AG04450 (cell line): ENCODE results near the gene C1orf53. TPM values are rescaled to one million over a fixed set of nuclear protein-coding genes. Genes with fewer than 3 reads are reported as not detected.
"Not testable (repeated sequence)": the region's sequence is repeated elsewhere in the genome, so short reads cannot be mapped to it uniquely, and the experiment has no call there.

Experiments used
- CTCF ChIA-PET: fragments of 300-600, 350-600 bp; formaldehyde crosslinking; extraction: SDS; loops from one replicate; lab custom pipeline; 2022; ENCODE audit warnings: antibody characterized with exemption, inconsistent platforms; lab: Charles Lee
- POLR2A ChIA-PET: fragments of 350-600 bp; formaldehyde crosslinking; extraction: SDS; loops from one replicate; lab custom pipeline; 2021; ENCODE audit warnings: antibody characterized with exemption, inconsistent platforms; lab: Yijun Ruan, JAX
- DNase-seq: peaks from one replicate; pipeline ENCODE4 v3.0.0-alpha.2; 2011; ENCODE audit warnings: low read depth, low spot score
- H3K27ac ChIP-seq: one replicate; pipeline ENCODE4 v1.5.1; 2012; ENCODE audit warnings: low read depth, low read length, control low read depth
- H3K27me3 ChIP-seq: one replicate; pipeline ENCODE4 v1.6.0; 2012; ENCODE audit warnings: low read length; ENCODE audit not compliant: control insufficient read depth, insufficient read depth
- H3K4me3 ChIP-seq: 2 replicates; pipeline ENCODE4 v1.5.1; 2011; ENCODE audit warnings: mild to moderate bottlenecking, low read depth, low read length, control low read depth
- H3K9me3 ChIP-seq: 2 replicates; pipeline ENCODE4 v1.5.1; 2012; ENCODE audit warnings: low read length; ENCODE audit not compliant: control insufficient read depth, insufficient read depth
- polyA plus RNA-seq: library from polyadenylated mRNA; depleted of rRNA; stranded (reverse); fragments of >200 nt; gene quantifications from 2 replicates; pipeline ENCODE4 v1.2.3, GENCODE V29; 2011
- TF ChIP-seq, protein P1 (sequence below): IDR thresholded peaks from 2 replicates; pipeline ENCODE4 v1.5.1; 2011; ENCODE audit warnings: low read depth, low read length, control low read depth, inconsistent platforms

Gene C1orf53
- polyA plus RNA-seq, 1 experiment, result 6.2 TPM

GRCh38 chr1:197944485-197944884, 42.1 kb downstream of the C1orf53 start:
- TF ChIP-seq, protein P1, sequence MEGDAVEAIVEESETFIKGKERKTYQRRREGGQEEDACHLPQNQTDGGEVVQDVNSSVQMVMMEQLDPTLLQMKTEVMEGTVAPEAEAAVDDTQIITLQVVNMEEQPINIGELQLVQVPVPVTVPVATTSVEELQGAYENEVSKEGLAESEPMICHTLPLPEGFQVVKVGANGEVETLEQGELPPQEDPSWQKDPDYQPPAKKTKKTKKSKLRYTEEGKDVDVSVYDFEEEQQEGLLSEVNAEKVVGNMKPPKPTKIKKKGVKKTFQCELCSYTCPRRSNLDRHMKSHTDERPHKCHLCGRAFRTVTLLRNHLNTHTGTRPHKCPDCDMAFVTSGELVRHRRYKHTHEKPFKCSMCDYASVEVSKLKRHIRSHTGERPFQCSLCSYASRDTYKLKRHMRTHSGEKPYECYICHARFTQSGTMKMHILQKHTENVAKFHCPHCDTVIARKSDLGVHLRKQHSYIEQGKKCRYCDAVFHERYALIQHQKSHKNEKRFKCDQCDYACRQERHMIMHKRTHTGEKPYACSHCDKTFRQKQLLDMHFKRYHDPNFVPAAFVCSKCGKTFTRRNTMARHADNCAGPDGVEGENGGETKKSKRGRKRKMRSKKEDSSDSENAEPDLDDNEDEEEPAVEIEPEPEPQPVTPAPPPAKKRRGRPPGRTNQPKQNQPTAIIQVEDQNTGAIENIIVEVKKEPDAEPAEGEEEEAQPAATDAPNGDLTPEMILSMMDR, result no peak
- Histone ChIP-seq H3K4me3 (no peak overlapping the region), H3K9me3 (no peaks in the 10 kb centered on the region), H3K27me3 (no peaks in the 10 kb centered on the region), H3K27ac (no peak overlapping the region)
- no peak for DNase-seq
- POLR2A ChIA-PET, result no interaction called here
- CTCF ChIA-PET, result no interaction called here

DNA sequence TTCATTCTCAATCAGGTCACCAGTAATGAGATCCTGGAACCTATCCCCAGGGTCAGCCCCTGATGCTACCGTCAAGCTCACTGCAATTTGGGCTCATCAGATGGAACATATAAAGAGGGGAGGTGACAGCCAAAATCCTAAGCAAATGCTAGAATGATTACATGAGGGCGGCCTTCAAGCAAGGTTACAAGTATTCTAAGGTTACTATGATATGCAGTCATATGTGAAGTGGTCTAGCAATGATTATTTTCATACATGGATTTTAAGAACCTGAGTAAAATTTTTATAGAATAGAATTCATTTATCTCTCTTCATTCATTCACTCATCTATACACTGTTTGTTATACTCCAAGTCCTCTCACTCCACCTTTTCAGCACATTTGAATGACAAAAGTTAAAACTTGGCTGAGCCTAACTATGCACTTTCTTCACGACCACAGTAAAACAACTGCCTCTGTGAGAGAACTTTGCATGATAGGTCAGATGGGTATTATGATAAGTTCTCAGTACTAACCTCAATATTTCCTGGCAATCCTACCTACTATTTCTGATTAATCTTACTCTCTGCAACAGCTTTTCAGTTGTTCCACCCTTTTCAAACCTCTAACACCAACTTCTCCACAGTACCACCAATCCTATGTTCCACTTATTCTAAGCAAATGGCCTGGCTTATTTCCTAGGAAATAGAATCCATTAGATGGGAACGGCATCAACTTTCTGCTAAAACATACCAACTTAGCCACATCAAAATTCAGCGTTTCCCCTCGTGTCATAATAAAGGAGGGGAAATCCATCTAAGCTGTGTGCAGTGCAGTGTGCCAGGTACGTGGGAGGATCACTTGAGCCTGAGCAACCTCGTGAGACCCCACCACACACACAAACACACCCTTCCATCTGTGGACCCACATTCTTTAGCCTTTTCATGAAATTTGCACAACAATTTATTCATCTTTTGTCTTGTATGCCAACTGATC, 46.8 kb downstream of the C1orf53 start:
- CTCF ChIA-PET, result no interaction called here

GRCh38 chr1:197951089-197951488, 48.7 kb downstream of the C1orf53 start:
- no peaks in the 10 kb centered on the region for H3K9me3 ChIP-seq
- DNase-seq, result no peak
- TF ChIP-seq, protein P1, result no peak
- no peaks in the 10 kb centered on the region for H3K27me3 ChIP-seq
- no peak overlapping the region for H3K27ac ChIP-seq
- ChIA-PET POLR2A (no interaction called here), CTCF (no interaction called here)
- no peak overlapping the region for H3K4me3 ChIP-seq

More for the DNA sequence above, 46.8 kb downstream of the C1orf53 start:
- Histone ChIP-seq H3K9me3 (no peaks in the 10 kb centered on the region), H3K27ac (no peak overlapping the region), H3K27me3 (no peaks in the 10 kb centered on the region), H3K4me3 (no peak overlapping the region)
- DNase-seq, result no peak
- POLR2A ChIA-PET, result no interaction called here
- TF ChIP-seq, protein P1, result no peak

GRCh38 chr1:197951617-197952175, 49.3 kb downstream of the C1orf53 start:
- POLR2A ChIA-PET, result no interaction called here
- no peak for DNase-seq
- Histone ChIP-seq H3K27me3 (no peaks in the 10 kb centered on the region), H3K9me3 (no peaks in the 10 kb centered on the region), H3K4me3 (no peak overlapping the region), H3K27ac (no peak overlapping the region)
- TF ChIP-seq, protein P1, result no peak
- CTCF ChIA-PET, result no interaction called here

- POLR2A ChIA-PET, H3K27me3 ChIP-seq, H3K27ac ChIP-seq, DNase-seq, H3K9me3 ChIP-seq, H3K4me3 ChIP-seq, CTCF ChIA-PET: not testable (repeated sequence)
These were observed 51.0 kb downstream of the C1orf53 start for GRCh38 chr1:197953472-197953871.
